Stimulated activated CD4-positive, alpha-beta T cell treated with anti-CD3 and anti-CD28 coated beads, TNF-alpha, amount 100 ng/mL, for 24 hours (primary cell): Measurements from ENCODE around the gene BMI1.

Experiments used
- DNase-seq, 3 experiments: peaks; one replicate each; pipeline ENCODE4 v3.0.0-alpha.2; 2020; ENCODE audit warnings: low read depth in 3 of 3

Gene BMI1

DNA sequence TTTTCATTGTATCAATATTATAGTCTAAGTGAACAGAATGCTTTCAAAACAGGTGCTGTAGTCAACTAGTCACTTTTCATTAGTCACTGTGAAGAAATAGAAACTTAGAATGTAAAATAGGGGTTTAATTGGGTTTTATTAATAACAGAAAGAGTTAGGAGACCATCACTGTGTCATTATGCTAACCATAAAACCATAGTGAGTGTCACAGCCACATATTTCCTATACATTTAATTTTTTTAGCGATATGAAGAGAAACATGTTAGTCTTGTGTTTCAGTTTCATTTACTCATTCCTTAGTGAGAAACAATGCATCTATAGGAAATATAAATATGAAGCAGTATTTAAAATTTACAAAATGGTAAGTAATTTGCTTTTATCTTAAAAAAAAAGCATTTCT is 46.6 kb downstream of the BMI1 start:
- DNase-seq: no peak

DNA sequence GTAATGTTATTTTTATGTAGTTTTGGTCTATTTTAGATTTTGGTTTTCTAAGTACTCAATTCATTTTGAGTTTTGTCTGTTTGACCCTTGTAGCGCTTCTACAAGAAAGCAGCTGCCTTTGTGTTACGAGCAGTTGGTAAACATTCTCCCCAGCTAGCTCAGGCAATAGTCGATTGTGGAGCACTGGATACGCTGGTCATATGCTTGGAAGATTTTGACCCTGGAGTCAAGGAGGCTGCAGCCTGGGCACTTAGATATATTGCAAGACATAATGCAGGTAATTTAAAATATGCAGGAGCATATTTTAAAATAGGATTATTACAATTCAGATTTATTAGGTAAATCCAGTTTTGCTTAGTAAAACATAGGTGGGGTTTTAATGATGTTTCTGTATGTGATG is 47.5 kb downstream of the BMI1 start:
- no peak for DNase-seq

DNA sequence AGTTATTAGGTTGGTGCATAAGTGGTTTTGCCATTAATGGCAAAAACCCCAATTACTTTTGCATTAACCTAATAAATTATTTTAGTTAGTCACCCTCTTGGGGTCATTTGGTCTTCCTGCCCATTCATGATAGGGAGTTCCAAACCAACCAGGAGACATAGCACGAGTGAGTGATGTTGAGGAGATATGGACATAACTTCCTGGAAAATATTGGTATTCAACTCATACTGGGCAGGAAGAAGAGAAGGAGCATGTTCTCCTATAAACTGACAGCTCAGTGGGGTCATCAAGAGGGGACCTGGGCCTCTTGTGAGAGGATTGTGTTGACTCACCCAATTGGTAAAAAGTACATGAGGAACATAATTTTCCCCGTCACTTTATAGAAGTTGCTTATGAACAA is 48.1 kb downstream of the BMI1 start:
- DNase-seq: no peak

DNA sequence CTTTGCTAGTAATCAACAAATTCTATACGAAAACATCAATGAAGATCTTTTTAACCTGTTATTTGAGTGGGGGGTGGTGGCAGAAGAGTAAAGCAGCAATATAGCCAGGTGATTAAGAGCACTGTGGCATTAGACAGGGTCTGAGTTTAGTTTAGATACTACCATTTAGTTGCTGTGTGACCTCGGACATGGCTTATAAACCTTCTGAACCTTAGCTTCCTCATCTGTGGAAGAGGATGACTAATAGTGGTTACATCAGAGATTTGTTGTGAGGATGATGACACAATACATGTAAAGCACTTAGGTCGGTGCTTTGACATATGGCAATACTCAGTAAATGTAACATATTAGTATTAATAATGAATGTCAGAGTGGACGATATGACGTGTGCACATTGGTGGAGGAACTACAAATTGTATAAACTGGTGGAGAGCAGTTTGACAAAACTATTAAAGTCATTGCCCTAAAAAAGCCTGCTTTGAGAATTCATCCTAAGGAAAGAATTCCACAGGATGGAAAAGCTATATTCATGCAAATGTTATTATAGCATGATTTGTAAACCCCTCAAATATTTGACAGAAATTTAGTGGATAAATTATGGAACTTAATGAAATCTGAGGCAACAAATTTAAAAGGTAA is 48.7 kb downstream of the BMI1 start:
- DNase-seq: no peak

DNA sequence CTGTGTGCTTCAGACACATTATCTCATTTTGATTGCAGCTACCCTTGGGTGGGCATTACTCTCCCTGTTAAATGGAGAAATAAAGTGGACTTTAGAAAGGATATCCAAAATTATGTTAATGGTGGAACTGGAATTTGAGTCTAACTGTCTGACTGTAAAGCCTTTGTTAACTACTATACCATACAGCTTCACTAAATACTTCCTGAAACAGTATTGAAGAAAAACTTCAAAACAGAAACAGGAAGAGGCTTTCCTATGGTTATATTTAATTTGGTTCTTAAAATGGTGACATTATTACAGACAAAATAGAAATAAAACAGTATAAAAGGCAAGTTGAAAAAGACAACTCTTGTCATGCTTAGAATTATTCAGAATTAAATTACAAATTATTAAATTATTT is 49.4 kb downstream of the BMI1 start:
- DNase-seq: no peak

DNA sequence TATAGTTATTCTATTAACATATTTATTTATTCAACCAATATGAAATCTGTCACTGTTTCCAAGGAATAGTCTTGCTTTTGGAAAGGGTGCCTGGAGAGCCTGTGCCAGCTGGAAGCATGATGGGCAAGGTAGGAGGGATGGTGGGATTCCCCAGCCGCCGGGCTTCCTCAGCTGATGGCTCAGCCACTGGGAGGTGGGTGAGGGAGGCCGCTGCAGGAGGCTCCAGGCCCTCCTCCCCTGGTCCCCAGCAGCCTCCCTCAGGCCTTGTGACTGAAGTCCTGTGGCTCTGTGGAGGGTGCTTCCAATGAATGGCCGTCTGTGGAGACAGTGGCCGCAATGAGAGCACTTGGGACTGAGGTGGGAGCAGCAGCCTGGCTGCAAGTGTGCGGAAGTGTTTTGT is 51.4 kb downstream of the BMI1 start:
- no peak for DNase-seq

DNA sequence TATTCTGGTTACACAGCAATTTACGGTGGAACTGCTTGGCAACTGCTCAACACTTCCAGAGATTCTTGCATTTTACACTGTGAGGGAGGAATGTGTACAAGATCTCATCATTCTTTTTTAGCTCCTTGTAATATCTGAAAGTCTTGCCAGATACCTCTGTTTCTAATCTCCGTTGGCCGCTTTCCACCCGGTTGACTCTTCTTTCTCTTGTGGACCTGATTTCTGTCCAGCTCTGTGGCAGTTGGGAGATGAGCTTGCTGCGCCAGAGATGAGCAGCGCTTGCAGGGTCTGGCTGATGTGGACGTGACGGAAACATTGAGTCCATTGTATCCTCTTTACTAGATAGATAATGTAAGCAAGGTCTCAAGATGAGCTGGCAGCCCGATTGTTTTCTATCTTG is 52.0 kb downstream of the BMI1 start:
- DNase-seq: no peak

DNA sequence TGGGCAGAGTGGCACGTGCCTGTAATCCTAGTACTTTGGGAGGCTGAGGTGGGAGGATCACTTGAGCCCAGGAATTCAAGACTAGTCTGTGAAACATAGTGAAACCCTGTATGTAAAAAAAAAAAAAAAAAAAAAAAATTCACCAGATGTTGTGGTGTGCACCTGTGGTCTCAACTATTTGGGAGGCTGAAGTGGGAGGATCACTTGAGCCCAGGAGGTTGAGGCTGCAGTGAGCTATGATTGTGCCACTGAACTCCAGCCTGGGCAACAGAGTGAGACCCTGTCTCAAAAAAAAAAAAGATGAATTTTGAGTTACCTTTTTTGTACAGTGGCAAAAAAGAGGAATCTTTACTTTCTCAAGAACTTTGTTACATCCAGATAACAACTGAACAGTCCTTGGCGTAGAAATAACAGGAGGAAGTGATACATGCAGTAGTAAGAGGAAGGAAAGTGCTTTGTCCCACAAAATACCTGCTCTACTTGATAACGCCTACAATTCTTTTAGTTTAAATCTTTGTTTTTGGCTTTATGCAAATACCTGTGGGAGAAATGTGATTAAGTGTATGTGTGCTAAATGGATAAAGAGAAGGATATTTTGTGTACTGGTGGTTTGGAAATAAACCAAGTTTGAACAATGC is 53.7 kb downstream of the BMI1 start:
- no peak for DNase-seq

DNA sequence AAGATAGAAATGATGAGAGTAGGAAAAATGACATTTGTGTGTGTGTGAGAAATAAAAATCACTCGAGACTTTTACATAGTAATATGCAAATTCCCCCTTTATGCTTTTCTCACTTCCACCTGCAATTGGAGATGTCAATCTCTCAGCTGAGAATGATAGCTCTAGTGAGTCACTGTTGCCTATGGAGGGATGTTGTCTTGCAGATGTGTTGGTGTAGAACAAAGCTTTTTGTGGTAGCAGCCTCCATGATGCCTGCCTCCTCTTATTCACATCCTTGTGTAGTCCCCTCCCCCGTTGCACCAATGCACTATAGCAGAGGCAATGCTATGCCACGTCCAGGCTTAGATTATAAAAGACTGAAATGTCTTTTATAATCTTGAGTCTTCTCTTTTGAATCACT is 58.2 kb downstream of the BMI1 start:
- peak; percentile 42 to 47 (median 45) for DNase-seq
